EL (cell line): ENCODE measurements around the gene NSA2.

Experiments
- DNase-seq: peaks from one replicate; pipeline ENCODE4 v3.0.0-alpha.2; 2016

Gene NSA2

GRCh38 chr5:74822288-74822687, 55.2 kb downstream of the NSA2 start:
- peak; percentile 6 for DNase-seq

GRCh38 chr5:74829413-74829812, 62.4 kb downstream of the NSA2 start:
- no peak for DNase-seq
